Ovary (tissue), 9 donors: ENCODE results near the gene EPHA8. TPM values are rescaled to one million over a fixed set of nuclear protein-coding genes. Genes with fewer than 3 reads are reported as not detected.

Source experiments
- DNase-seq, 5 donors: peaks; one replicate each; pipeline ENCODE4 v3.0.0-alpha.2; 2019 to 2020
- H3K27ac ChIP-seq, 2 donors: fragments of 200-600 bp; one replicate each; pipeline versions ENCODE4 v1.5.1 to v1.8.0; 2019 to 2022
- H3K27me3 ChIP-seq: fragments of 200-600 bp; one replicate; pipeline ENCODE4 v1.8.0; 2022
- H3K36me3 ChIP-seq: fragments of 200-600 bp; sonication (generic); one replicate; pipeline ENCODE4 v1.5.1; 2019
- H3K4me1 ChIP-seq: one replicate; pipeline ENCODE4 v1.8.1; 2013; ENCODE audit warnings: mild to moderate bottlenecking, moderate library complexity; ENCODE audit not compliant: insufficient read depth
- H3K4me3 ChIP-seq: fragments of 200-600 bp; sonication (generic); one replicate; pipeline ENCODE4 v1.5.1; 2017
- H3K9me3 ChIP-seq, 2 donors: fragments of 200-600 bp in 1 of 2; sonication (generic) in 1 of 2; one replicate each; pipeline versions ENCODE4 v1.5.1 to v1.8.1; 2013 to 2019; ENCODE audit warnings: mild to moderate bottlenecking in 1 of 2, moderate library complexity in 1 of 2
- CTCF ChIP-seq, 3 donors: fragments of 450-650 bp in 2 of 3; fragments of 200-600 bp in 1 of 3; IDR thresholded peaks; one replicate each; pipeline versions ENCODE4 v1.5.1 to v1.8.0; 2016 to 2022; ENCODE audit warnings: antibody characterized with exemption in 3 of 3, mild to moderate bottlenecking in 1 of 3
- EP300 ChIP-seq: sonication (generic); formaldehyde crosslinking; IDR thresholded peaks from one replicate; pipeline ENCODE4 v1.6.1; 2017; ENCODE audit warnings: antibody characterized with exemption
- POLR2A ChIP-seq: fragments of 450-650 bp; IDR thresholded peaks from one replicate; pipeline ENCODE4 v1.6.1; 2017; ENCODE audit warnings: antibody characterized with exemption, mild to moderate bottlenecking, moderate library complexity
- WGBS, 3 donors: extraction: QIAGEN DNeasy Blood & Tissue Kit in 1 of 3; methylation state at CpG; one replicate each; pipeline versions ENCODE4 v1.1.5 to v1.1.7; 2013 to 2017; 5-methylcytosine and 5-hydroxymethylcytosine counted together
- intact Hi-C, 4 donors: fragments of 100-400 bp; cut with DNase I; formaldehyde crosslinking; loops; one replicate each; pipeline versions ENCODE4 v1.11.0 to v1.15.1; 2022 to 2023
- polyA plus RNA-seq, 2 donors: library from polyadenylated mRNA; stranded (reverse); fragments of 200-250 nt in 1 of 2; fragments of 350-450 nt in 1 of 2; fragmentation: Illumina TruSeq in 1 of 2; extraction: RNeasy Lipid Tissue Mini Kit (QIAGEN cat#74804) in 1 of 2; gene quantifications; one replicate each; pipeline ENCODE4 v1.2.3, GENCODE V29; 2013 to 2014
- total RNA-seq, 7 donors: library from RNA; depleted of rRNA in 2 of 7; stranded (reverse); fragments of >200 nt in 2 of 7; fragmentation: NEBNext Ultra II Directional in 3 of 7; extraction: Animal tissue kit (Norgen Biotek cat#: 25700) in 3 of 7; gene quantifications; one replicate each; pipeline versions ENCODE4 v1.1.0 to v1.2.4, GENCODE V29; 2016 to 2023
- donor health status: DM: no; HTN: no; CAD: no; lungs with moderate emphysema.
- donor health status: DM: no; HTN: no; CAD: no.
- donor health status: Bipolar disorder and iron deficiency.
- donor health status: DM: yes; HTN: yes; CAD: no.
- donor health status: DM: no; HTN: no; CAD: no.
- donor health status: DM: yes; HTN: yes; CAD: no.

Gene EPHA8
- total and polyA plus RNA-seq, 9 donors = 0.02 TPM; not detected in 8

DNA sequence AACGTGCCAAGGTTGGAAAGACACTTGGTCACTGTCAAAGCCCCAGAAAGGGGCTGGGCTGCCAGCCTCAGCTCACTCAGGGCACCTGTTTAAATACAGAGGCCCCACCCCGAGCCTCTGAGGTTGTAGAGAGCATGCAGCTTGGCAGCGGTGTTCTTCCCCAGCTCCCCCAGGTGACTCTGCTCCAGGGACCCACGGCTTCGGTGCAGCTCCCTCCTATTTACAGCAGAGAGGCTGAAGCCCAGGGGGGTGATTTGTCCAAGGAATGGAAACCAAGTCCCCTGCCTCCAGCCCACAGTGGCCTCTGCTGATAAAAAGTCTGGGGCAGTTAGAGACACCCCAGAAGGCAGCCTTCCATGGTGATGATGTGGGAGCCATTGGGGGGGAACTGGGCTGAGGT is 64.0 kb downstream of the EPHA8 start:
- 47 to 64% (median 49%) methylated on average over 5 of the region's 5 CpGs for WGBS, 3 donors
- intact Hi-C loops = no loop called here
- no peaks in the 10 kb centered on the region for H3K4me1 ChIP-seq
- no peak overlapping the region for H3K27ac ChIP-seq
- H3K9me3 ChIP-seq = no peaks in the 10 kb centered on the region
- TF ChIP-seq CTCF (IDR thresholded peaks at IDR 0.05) (no peak), EP300 (no peak), POLR2A (no peak)
- H3K36me3 ChIP-seq = no peaks in the 10 kb centered on the region
- H3K27me3 ChIP-seq = no peaks in the 10 kb centered on the region
- H3K4me3 ChIP-seq = no peak overlapping the region
- DNase-seq = no peak

DNA sequence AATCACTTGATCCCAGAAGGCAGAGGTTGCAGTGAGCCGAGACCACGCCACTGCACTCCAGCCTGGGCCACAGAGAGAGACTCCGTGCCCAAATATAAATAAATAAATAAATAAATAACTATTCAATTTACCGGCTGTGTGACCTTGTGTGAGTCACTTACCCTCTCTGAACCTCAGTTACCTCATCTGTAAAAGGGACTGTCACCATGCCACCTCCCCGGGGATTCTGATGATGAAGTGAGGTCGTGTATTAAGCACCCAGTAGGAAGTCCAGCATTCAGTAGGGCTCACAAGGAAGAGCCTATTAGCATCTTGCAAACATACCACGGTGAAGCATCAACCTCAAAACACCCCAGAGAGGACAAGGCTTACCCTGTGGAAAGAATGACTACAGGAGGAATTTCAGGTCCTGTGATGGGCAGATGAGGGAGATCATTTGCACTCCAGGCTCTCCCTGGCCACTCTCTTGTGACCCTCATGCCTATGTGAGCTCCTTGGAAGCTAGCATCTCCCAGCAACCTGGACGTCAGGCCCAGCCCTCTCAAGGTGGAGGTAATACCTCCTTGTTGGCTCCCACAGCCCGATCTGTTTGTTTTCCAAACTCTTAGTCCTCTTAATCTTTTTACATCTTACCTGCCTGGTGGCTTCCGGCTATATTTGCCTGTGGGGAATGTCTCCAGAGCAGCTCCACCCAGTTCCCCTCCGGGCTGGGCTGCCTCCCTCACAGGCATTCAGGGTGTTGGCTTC is 65.6 kb downstream of the EPHA8 start:
- Histone ChIP-seq H3K9me3 (no peaks in the 10 kb centered on the region), H3K4me1 (no peaks in the 10 kb centered on the region), H3K4me3 (no peak overlapping the region), H3K27me3 (no peaks in the 10 kb centered on the region), H3K36me3 (no peaks in the 10 kb centered on the region), H3K27ac (no peak overlapping the region)
- no peak for DNase-seq
- intact Hi-C loops = no loop called here
- TF ChIP-seq CTCF (IDR thresholded peaks at IDR 0.05) (no peak), EP300 (no peak)
- WGBS, 3 donors = 47 to 55% (median 53%) methylated on average over 11 of the region's 11 CpGs

GRCh38 chr1:22629886-22630285 is 66.6 kb downstream of the EPHA8 start:
- no peak for DNase-seq

DNA sequence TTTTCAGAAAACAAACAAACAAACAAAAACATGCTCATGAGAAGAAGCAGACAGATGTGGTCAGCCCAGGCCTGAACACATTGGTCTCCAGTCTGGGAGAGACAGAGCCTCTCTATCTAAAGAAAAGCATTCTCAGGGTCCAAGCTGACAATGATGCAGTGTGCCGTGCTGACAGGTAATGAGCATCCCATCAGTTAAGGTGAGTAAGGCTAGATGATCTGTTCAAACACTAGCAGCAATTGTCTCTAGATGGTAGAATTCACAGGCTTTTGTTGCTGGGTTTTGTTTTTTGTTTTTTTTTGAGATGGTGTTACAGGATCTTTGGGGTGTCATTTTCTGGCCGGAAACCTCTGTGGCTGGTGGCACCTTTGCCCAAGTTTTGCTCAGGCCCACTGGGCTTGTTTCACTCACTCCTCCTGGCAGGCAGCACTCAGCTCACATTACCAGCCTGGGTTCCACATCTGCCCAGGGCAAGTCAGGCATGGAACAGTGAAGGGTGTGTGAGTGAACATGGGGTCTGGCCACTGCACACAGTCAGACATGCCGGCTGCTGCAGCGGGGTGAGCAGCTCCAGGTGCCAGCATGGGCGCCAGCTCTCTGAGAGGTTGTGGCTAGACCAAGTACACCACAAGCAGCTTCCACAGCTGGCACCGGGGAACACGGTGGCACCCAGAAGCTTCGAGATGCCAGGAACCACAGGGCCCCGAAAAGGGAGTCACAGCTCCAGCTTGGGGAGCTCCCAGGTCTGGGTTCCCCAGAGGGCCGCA is 70.6 kb downstream of the EPHA8 start:
- no peaks in the 10 kb centered on the region for H3K27me3 ChIP-seq
- WGBS, 3 donors = 81 to 91% (median 90%) methylated on average over 10 of the region's 10 CpGs
- H3K4me1 ChIP-seq = no peaks in the 10 kb centered on the region
- H3K36me3 ChIP-seq = no peaks in the 10 kb centered on the region
- no peak for DNase-seq
- H3K27ac ChIP-seq = no peak overlapping the region
- intact Hi-C loops = no loop called here
- no peak overlapping the region for H3K4me3 ChIP-seq
- TF ChIP-seq CTCF (IDR thresholded peaks at IDR 0.05) = no peak
- TF ChIP-seq POLR2A = no peak
- TF ChIP-seq EP300 = no peak
- no peaks in the 10 kb centered on the region for H3K9me3 ChIP-seq

More at GRCh38 chr1:22629886-22630285, 66.6 kb downstream of the EPHA8 start:
- Histone ChIP-seq H3K4me3 (no peak overlapping the region), H3K9me3 (no peaks in the 10 kb centered on the region), H3K4me1 (no peaks in the 10 kb centered on the region), H3K27ac (no peak overlapping the region), H3K36me3 (no peaks in the 10 kb centered on the region), H3K27me3 (no peaks in the 10 kb centered on the region)
- WGBS, 3 donors = 26 to 40% (median 29%) methylated on average over 2 of the region's 2 CpGs
- TF ChIP-seq CTCF (IDR thresholded peaks at IDR 0.05) (no peak), POLR2A (no peak), EP300 (no peak)
- intact Hi-C loops = no loop called here
